ENCODE results near the gene SLCO2A1. TPM values are rescaled to one million over a fixed set of nuclear protein-coding genes. Genes with fewer than 3 reads are reported as not detected.

SLCO2A1 gene
- total and polyA plus RNA-seq, 2 donors (not counting 1 experiment from before 2014, with no cell fraction given), result not detected

DNA sequence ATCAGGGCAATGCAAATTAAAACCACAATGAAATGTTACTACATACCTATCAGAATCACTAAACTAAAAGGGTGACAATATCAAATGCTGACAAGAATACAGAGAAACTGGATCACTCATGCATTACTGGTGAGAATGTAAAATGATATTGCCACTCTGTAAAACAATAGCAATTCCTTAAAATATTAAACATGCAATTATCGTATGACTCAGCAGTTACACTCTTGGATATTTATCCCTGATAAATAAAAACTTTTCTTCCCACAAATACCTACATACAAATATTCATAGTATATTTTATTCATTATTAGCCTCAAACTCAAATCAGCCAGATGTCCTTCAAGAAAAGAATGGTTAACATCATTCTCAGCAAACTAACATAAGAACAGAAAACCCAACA is 108.1 kb downstream of the SLCO2A1 start:
- WGBS (ENCODE audit: insufficient coverage), result no CpG with 5 or more reads among the region's 1 CpG

DNA sequence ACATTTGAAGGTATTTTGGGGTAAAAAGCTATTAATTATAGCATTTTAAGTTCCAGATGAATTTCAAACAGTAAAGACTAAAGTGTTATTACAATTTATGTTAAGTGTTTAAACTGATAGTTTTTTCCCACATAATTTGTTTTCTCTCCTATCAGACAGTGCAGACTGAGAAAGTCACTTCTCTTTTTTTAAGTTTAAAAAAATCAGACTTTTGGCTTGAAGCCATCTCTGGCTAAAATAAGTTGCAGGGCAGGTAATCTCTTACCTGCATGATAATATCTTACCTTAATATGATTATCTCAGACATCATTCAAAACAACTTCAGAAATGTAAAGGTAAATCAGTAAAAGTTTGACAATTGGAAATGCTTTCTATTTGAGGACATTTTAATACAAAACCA is 112.6 kb downstream of the SLCO2A1 start:
- no peaks in the 10 kb centered on the region for H3K79me2 ChIP-seq (ENCODE audit: control insufficient read depth, insufficient read depth, low read length)
- DNase-seq (no peak), ATAC-seq (ENCODE audit: low read depth) (no peak)
- peaks cover 0 to 15% (median 4%) of the 10 kb centered on the region in 4 experiments for H3K27me3 ChIP-seq (replicated peaks in 1 of 4; ENCODE audit: control extremely low read depth in 1 of 4, control insufficient read depth in 3 of 4, insufficient read depth in 4 of 4, low read length in 3 of 4)
- H3K9ac ChIP-seq (ENCODE audit: low read length), result no peak overlapping the region
- Mint-ChIP-seq H3K27me3 (peaks cover 43% of the 10 kb centered on the region), H3K4me1 (no peaks in the 10 kb centered on the region), H3K4me3 (no peak overlapping the region), H3K9me3 (ENCODE audit: insufficient read depth) (peaks cover 5% of the 10 kb centered on the region), H3K27ac (no peak overlapping the region)
- H3K4me2 ChIP-seq (replicated peaks; ENCODE audit: low read depth, low read length, poor library complexity, severe bottlenecking), result no peak overlapping the region
- no peak overlapping the region for H2AFZ ChIP-seq (ENCODE audit: insufficient read depth, low read depth, low read length, poor library complexity, severe bottlenecking)
- intact Hi-C loops (cut with micrococcal nuclease), result no loop called here
- H4K20me1 ChIP-seq (ENCODE audit: control insufficient read depth, insufficient read depth, low read length, poor library complexity, severe bottlenecking), result no peaks in the 10 kb centered on the region
- H3K4me3 ChIP-seq (ENCODE audit: control extremely low read depth in 1 of 5, extremely low read depth in 1 of 5, insufficient read depth in 1 of 5, low read depth in 2 of 5, low read length in 4 of 5), result no peak overlapping the region
- no peaks in the 10 kb centered on the region for H3K9me3 ChIP-seq (ENCODE audit: control extremely low read depth in 1 of 3, control insufficient read depth in 2 of 3, insufficient read depth in 1 of 3, low read length in 2 of 3)
- no peaks in the 10 kb centered on the region for H3K4me1 ChIP-seq (ENCODE audit: control insufficient read depth in 2 of 2, insufficient read depth in 2 of 2, low read length in 2 of 2)
- no peaks in the 10 kb centered on the region for H3K36me3 ChIP-seq (replicated peaks in 1 of 2; ENCODE audit: control extremely low read depth in 1 of 2, control insufficient read depth in 1 of 2, extremely low read depth in 1 of 2, insufficient read depth in 2 of 2, low read length in 1 of 2)
- ChIA-PET POLR2A (no interaction called here), CTCF (no interaction called here)
- TF ChIP-seq EZH2 (IDR thresholded peaks at IDR 0.05; ENCODE audit: borderline replicate concordance, insufficient read depth, low read depth, low read length, poor library complexity, severe bottlenecking), result no peak
- TF ChIP-seq, protein P1, sequence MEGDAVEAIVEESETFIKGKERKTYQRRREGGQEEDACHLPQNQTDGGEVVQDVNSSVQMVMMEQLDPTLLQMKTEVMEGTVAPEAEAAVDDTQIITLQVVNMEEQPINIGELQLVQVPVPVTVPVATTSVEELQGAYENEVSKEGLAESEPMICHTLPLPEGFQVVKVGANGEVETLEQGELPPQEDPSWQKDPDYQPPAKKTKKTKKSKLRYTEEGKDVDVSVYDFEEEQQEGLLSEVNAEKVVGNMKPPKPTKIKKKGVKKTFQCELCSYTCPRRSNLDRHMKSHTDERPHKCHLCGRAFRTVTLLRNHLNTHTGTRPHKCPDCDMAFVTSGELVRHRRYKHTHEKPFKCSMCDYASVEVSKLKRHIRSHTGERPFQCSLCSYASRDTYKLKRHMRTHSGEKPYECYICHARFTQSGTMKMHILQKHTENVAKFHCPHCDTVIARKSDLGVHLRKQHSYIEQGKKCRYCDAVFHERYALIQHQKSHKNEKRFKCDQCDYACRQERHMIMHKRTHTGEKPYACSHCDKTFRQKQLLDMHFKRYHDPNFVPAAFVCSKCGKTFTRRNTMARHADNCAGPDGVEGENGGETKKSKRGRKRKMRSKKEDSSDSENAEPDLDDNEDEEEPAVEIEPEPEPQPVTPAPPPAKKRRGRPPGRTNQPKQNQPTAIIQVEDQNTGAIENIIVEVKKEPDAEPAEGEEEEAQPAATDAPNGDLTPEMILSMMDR (IDR thresholded peaks at IDR 0.05), result no peak
- no peak overlapping the region for H3K27ac ChIP-seq (ENCODE audit: low read length in 2 of 2)

More for the DNA sequence above, 108.1 kb downstream of the SLCO2A1 start:
- TF ChIP-seq EZH2 (IDR thresholded peaks at IDR 0.05; ENCODE audit: borderline replicate concordance, insufficient read depth, low read depth, low read length, poor library complexity, severe bottlenecking), result no peak
- TF ChIP-seq, protein P1 (IDR thresholded peaks at IDR 0.05), result no peak
- H3K4me1 Mint-ChIP-seq, result peaks cover 4% of the 10 kb centered on the region
- peaks cover 5% of the 10 kb centered on the region for H3K9me3 Mint-ChIP-seq (ENCODE audit: insufficient read depth)
- H4K20me1 ChIP-seq (ENCODE audit: control insufficient read depth, insufficient read depth, low read length, poor library complexity, severe bottlenecking), result no peaks in the 10 kb centered on the region
- H3K9me3 ChIP-seq (ENCODE audit: control extremely low read depth in 1 of 3, control insufficient read depth in 2 of 3, insufficient read depth in 1 of 3, low read length in 2 of 3), result no peaks in the 10 kb centered on the region
- no peak overlapping the region for H3K4me3 Mint-ChIP-seq
- H3K27ac Mint-ChIP-seq, result no peak overlapping the region
- POLR2A ChIA-PET, result no interaction called here
- H3K27me3 Mint-ChIP-seq, result peaks cover 32% of the 10 kb centered on the region
- no peaks in the 10 kb centered on the region for H3K79me2 ChIP-seq (ENCODE audit: control insufficient read depth, insufficient read depth, low read length)
- H3K4me1 ChIP-seq (ENCODE audit: control insufficient read depth in 2 of 2, insufficient read depth in 2 of 2, low read length in 2 of 2), result no peaks in the 10 kb centered on the region
- ATAC-seq (ENCODE audit: low read depth), result no peak
- H2AFZ ChIP-seq (ENCODE audit: insufficient read depth, low read depth, low read length, poor library complexity, severe bottlenecking), result no peak overlapping the region
- intact Hi-C loops (cut with micrococcal nuclease), result no loop called here
- CTCF ChIA-PET, result no interaction called here
- no peak for DNase-seq
- H3K27ac ChIP-seq (ENCODE audit: low read length in 2 of 2), result no peak overlapping the region
- H3K4me3 ChIP-seq (ENCODE audit: control extremely low read depth in 1 of 5, extremely low read depth in 1 of 5, insufficient read depth in 1 of 5, low read depth in 2 of 5, low read length in 4 of 5), result no peak overlapping the region
- peaks cover 0 to 8% (median 6%) of the 10 kb centered on the region in 4 experiments for H3K27me3 ChIP-seq (replicated peaks in 1 of 4; ENCODE audit: control extremely low read depth in 1 of 4, control insufficient read depth in 3 of 4, insufficient read depth in 4 of 4, low read length in 3 of 4)
- no peaks in the 10 kb centered on the region for H3K36me3 ChIP-seq (replicated peaks in 1 of 2; ENCODE audit: control extremely low read depth in 1 of 2, control insufficient read depth in 1 of 2, extremely low read depth in 1 of 2, insufficient read depth in 2 of 2, low read length in 1 of 2)
- no peak overlapping the region for H3K9ac ChIP-seq (ENCODE audit: low read length)
- no peak overlapping the region for H3K4me2 ChIP-seq (replicated peaks; ENCODE audit: low read depth, low read length, poor library complexity, severe bottlenecking)
